Caco-2 (cell line): ENCODE measurements around the gene TWIST2. TPM values are rescaled to one million over a fixed set of nuclear protein-coding genes. Genes with fewer than 3 reads are reported as not detected.

Experiments used
- BruUV-seq: library from RNA; stranded (reverse); fragments of 400-500 nt; replicated peaks from 2 replicates; lab custom pipeline; 2021; lab: Mats Ljungman, UMichigan
- CTCF ChIA-PET: fragments of 300-600 bp; sonication (Branson Sonifier 250); formaldehyde crosslinking; loops from one replicate; lab custom pipeline; 2022; ENCODE audit warnings: antibody characterized with exemption; lab: Charles Lee
- POLR2A ChIA-PET: fragments of 300-600 bp; sonication (Branson Sonifier 250); formaldehyde crosslinking; loops from one replicate; lab custom pipeline; 2022; ENCODE audit warnings: antibody characterized with exemption; lab: Charles Lee
- DNase-seq, 2 experiments: peaks; one replicate each; pipeline versions ENCODE4 v3.0.0 to v3.0.0-alpha.2; 2020 to 2022
- H3K27me3 ChIP-seq: replicated peaks from 2 replicates; pipeline ENCODE4 v1.6.0; 2011; ENCODE audit warnings: low read length; ENCODE audit not compliant: control insufficient read depth, insufficient read depth
- H3K36me3 ChIP-seq: 2 replicates; pipeline ENCODE4 v1.5.1; 2011; ENCODE audit warnings: low read length; ENCODE audit not compliant: control insufficient read depth, insufficient read depth
- H3K4me1 ChIP-seq: fragments of 250-450 bp; sonication (Bioruptor Pico); 2 replicates; pipeline ENCODE4 v1.5.1; 2020; ENCODE audit warnings: mild to moderate bottlenecking
- H3K4me3 ChIP-seq: 2 replicates; pipeline ENCODE4 v1.5.1; 2011; ENCODE audit warnings: low read depth, mild to moderate bottlenecking, control low read depth, low read length
- H3K9me3 ChIP-seq: fragments of 250-450 bp; sonication (Bioruptor Pico); 2 replicates; pipeline ENCODE4 v1.5.1; 2020; ENCODE audit warnings: mild to moderate bottlenecking, moderate library complexity
- H3K27ac Mint-ChIP-seq: one replicate; pipeline ENCODE4 v1.8.0; 2022; ENCODE audit warnings: mixed read lengths; ENCODE audit not compliant: unreplicated experiment
- H3K27me3 Mint-ChIP-seq: one replicate; pipeline ENCODE4 v1.8.0; 2022; ENCODE audit warnings: mixed read lengths; ENCODE audit not compliant: insufficient read depth, unreplicated experiment
- H3K36me3 Mint-ChIP-seq: one replicate; pipeline ENCODE4 v1.8.0; 2022; ENCODE audit warnings: mild to moderate bottlenecking, mixed read lengths; ENCODE audit not compliant: insufficient read depth, unreplicated experiment
- H3K4me1 Mint-ChIP-seq: one replicate; pipeline ENCODE4 v1.8.0; 2022; ENCODE audit warnings: low read depth, mixed read lengths; ENCODE audit not compliant: unreplicated experiment
- H3K4me3 Mint-ChIP-seq: one replicate; pipeline ENCODE4 v1.8.0; 2022; ENCODE audit warnings: mild to moderate bottlenecking, moderate library complexity, mixed read lengths; ENCODE audit not compliant: unreplicated experiment
- H3K9me3 Mint-ChIP-seq: one replicate; pipeline ENCODE4 v1.8.0; 2022; ENCODE audit warnings: mixed read lengths; ENCODE audit not compliant: unreplicated experiment
- CTCF ChIP-seq, 2 experiments: fragments of 200-600 bp in 1 of 2; IDR thresholded peaks; 1 replicate in 1 of 2; 2 replicates in 1 of 2; pipeline versions ENCODE4 v1.5.1 to v1.8.0; 2011 to 2022; ENCODE audit warnings: antibody characterized with exemption in 1 of 2, control low read depth in 1 of 2, inconsistent platforms in 1 of 2, low read depth in 1 of 2, low read length in 1 of 2, mild to moderate bottlenecking in 1 of 2, moderate library complexity in 1 of 2; ENCODE audit not compliant: insufficient read depth in 1 of 2, severe bottlenecking in 1 of 2, unreplicated experiment in 1 of 2
- intact Hi-C: fragments of 100-400 bp; cut with micrococcal nuclease; formaldehyde crosslinking; loops from one replicate; pipeline ENCODE4 v1.10.0; 2022; ENCODE audit not compliant: unreplicated experiment
- total RNA-seq: library from RNA; stranded (reverse); gene quantifications from 2 replicates; pipeline ENCODE4 v1.2.3, GENCODE V29; 2022

TWIST2 gene
- total RNA-seq, 1 experiment from 2014 or later = not detected

- Mint-ChIP-seq H3K4me1 (no peaks in the 10 kb centered on the region), H3K27me3 (no peaks in the 10 kb centered on the region), H3K9me3 (no peaks in the 10 kb centered on the region), H3K27ac (no peak overlapping the region), H3K36me3 (no peaks in the 10 kb centered on the region), H3K4me3 (no peak overlapping the region)
- intact Hi-C loops = no loop called here
- ChIA-PET POLR2A (no interaction called here), CTCF (no interaction called here)
- no peak overlapping the region for H3K4me3 ChIP-seq
- H3K9me3 ChIP-seq = no peaks in the 10 kb centered on the region
- no TSS peak for BruUV-seq
- no peak for TF ChIP-seq CTCF (IDR thresholded peaks at IDR 0.05; ENCODE audit: insufficient read depth in 1 of 2, low read depth in 1 of 2, low read length in 1 of 2, severe bottlenecking in 1 of 2, unreplicated experiment in 1 of 2)
- no peak for DNase-seq
- no peaks in the 10 kb centered on the region for H3K27me3 ChIP-seq
- no peaks in the 10 kb centered on the region for H3K4me1 ChIP-seq
- H3K36me3 ChIP-seq = no peaks in the 10 kb centered on the region
These were observed 44.9 kb downstream of the TWIST2 start for GRCh38 chr2:238892796-238893195.

- H3K4me1 Mint-ChIP-seq = no peaks in the 10 kb centered on the region
These were observed 45.6 kb downstream of the TWIST2 start for GRCh38 chr2:238893349-238894000.

GRCh38 chr2:238894226-238894949, 46.5 kb downstream of the TWIST2 start:
- BruUV-seq = no TSS peak
- H3K4me3 Mint-ChIP-seq = no peak overlapping the region
- no peaks in the 10 kb centered on the region for H3K36me3 Mint-ChIP-seq
- intact Hi-C loops = no loop called here
- no peaks in the 10 kb centered on the region for H3K27me3 Mint-ChIP-seq
- no peaks in the 10 kb centered on the region for H3K27me3 ChIP-seq
- ChIA-PET CTCF (no interaction called here), POLR2A (no interaction called here)
- H3K9me3 Mint-ChIP-seq = no peaks in the 10 kb centered on the region
- H3K4me1 ChIP-seq = no peaks in the 10 kb centered on the region
- H3K9me3 ChIP-seq = no peaks in the 10 kb centered on the region
- no peak overlapping the region for H3K4me3 ChIP-seq
- H3K27ac Mint-ChIP-seq = no peak overlapping the region
- DNase-seq = no peak
- no peaks in the 10 kb centered on the region for H3K36me3 ChIP-seq
- no peak for TF ChIP-seq CTCF (IDR thresholded peaks at IDR 0.05; ENCODE audit: insufficient read depth in 1 of 2, low read depth in 1 of 2, low read length in 1 of 2, severe bottlenecking in 1 of 2, unreplicated experiment in 1 of 2)
- no peaks in the 10 kb centered on the region for H3K4me1 Mint-ChIP-seq

More at GRCh38 chr2:238893349-238894000, 45.6 kb downstream of the TWIST2 start:
- ChIA-PET CTCF (no interaction called here), POLR2A (no interaction called here)
- no TSS peak for BruUV-seq
- Mint-ChIP-seq H3K4me3 (no peak overlapping the region), H3K27me3 (no peaks in the 10 kb centered on the region), H3K36me3 (no peaks in the 10 kb centered on the region), H3K27ac (no peak overlapping the region), H3K9me3 (no peaks in the 10 kb centered on the region)
- no peaks in the 10 kb centered on the region for H3K4me1 ChIP-seq
- no peaks in the 10 kb centered on the region for H3K27me3 ChIP-seq
- DNase-seq = no peak
- H3K9me3 ChIP-seq = no peaks in the 10 kb centered on the region
- no peak for TF ChIP-seq CTCF (IDR thresholded peaks at IDR 0.05; ENCODE audit: insufficient read depth in 1 of 2, low read depth in 1 of 2, low read length in 1 of 2, severe bottlenecking in 1 of 2, unreplicated experiment in 1 of 2)
- intact Hi-C loops = no loop called here
- no peak overlapping the region for H3K4me3 ChIP-seq
- H3K36me3 ChIP-seq = no peaks in the 10 kb centered on the region
